Mesendoderm (in vitro differentiated cells): ENCODE measurements around the gene SLC36A3.
A peak's percentile ranks its signal among the peaks of the same experiment; 100 is the strongest.
"Not testable (repeated sequence)": the region's sequence is repeated elsewhere in the genome, so short reads cannot be mapped to it uniquely, and the experiment has no call there.

Source experiments
- DNase-seq: peaks from one replicate; pipeline ENCODE4 v3.0.0; 2013
- H2AK5ac ChIP-seq: 2 replicates; pipeline ENCODE4 v1.6.1; 2013; ENCODE audit warnings: low read length, inconsistent platforms
- H2BK120ac ChIP-seq: 2 replicates; pipeline ENCODE4 v1.6.1; 2013; ENCODE audit warnings: low read depth, mild to moderate bottlenecking, low read length, moderate library complexity, mixed read lengths
- H2BK15ac ChIP-seq: replicated peaks from 2 replicates; pipeline ENCODE4 v1.6.1; 2013; ENCODE audit warnings: low read depth, mild to moderate bottlenecking, moderate library complexity
- H2BK5ac ChIP-seq: 2 replicates; pipeline ENCODE4 v1.6.1; 2013; ENCODE audit warnings: low read length, inconsistent platforms
- H3K18ac ChIP-seq: 2 replicates; pipeline ENCODE4 v1.6.1; 2013; ENCODE audit warnings: mild to moderate bottlenecking, low read length, mixed read lengths
- H3K23ac ChIP-seq: one replicate; pipeline ENCODE4 v1.6.1; 2013; ENCODE audit warnings: low read length
- H3K27ac ChIP-seq: 2 replicates; pipeline ENCODE4 v1.5.1; 2013; ENCODE audit warnings: low read depth, mild to moderate bottlenecking, inconsistent platforms, low read length, moderate library complexity
- H3K27me3 ChIP-seq: 2 replicates; pipeline ENCODE4 v1.6.1; 2013; ENCODE audit warnings: low read length, control low read depth, mild to moderate bottlenecking, inconsistent platforms; ENCODE audit not compliant: insufficient read depth, poor library complexity
- H3K36me3 ChIP-seq: 2 replicates; pipeline ENCODE4 v1.6.1; 2013; ENCODE audit warnings: low read length, inconsistent platforms; ENCODE audit not compliant: control insufficient read depth, insufficient read depth
- H3K4ac ChIP-seq: one replicate; pipeline ENCODE4 v1.6.1; 2013; ENCODE audit warnings: low read depth, mild to moderate bottlenecking, low read length, moderate library complexity
- H3K4me1 ChIP-seq: 2 replicates; pipeline ENCODE4 v1.6.1; 2013; ENCODE audit warnings: low read depth, low read length, inconsistent platforms; ENCODE audit not compliant: control insufficient read depth
- H3K4me2 ChIP-seq: 2 replicates; pipeline ENCODE4 v1.6.1; 2013; ENCODE audit warnings: low read length
- H3K4me3 ChIP-seq: 2 replicates; pipeline ENCODE4 v1.5.1; 2013; ENCODE audit warnings: mild to moderate bottlenecking, low read length
- H3K56ac ChIP-seq: one replicate; pipeline ENCODE4 v1.6.1; 2013; ENCODE audit warnings: low read length
- H3K79me1 ChIP-seq: 2 replicates; pipeline ENCODE4 v1.6.1; 2013; ENCODE audit warnings: low read length, inconsistent platforms
- H3K79me2 ChIP-seq: 2 replicates; pipeline ENCODE4 v1.6.1; 2013; ENCODE audit warnings: mild to moderate bottlenecking, low read length; ENCODE audit not compliant: control insufficient read depth, insufficient read depth
- H3K9ac ChIP-seq: 2 replicates; pipeline ENCODE4 v1.6.1; 2013; ENCODE audit warnings: low read length, inconsistent platforms
- H4K5ac ChIP-seq: one replicate; pipeline ENCODE4 v1.6.1; 2013; ENCODE audit warnings: low read length
- H4K8ac ChIP-seq: one replicate; pipeline ENCODE4 v1.6.1; 2013; ENCODE audit warnings: low read depth, mild to moderate bottlenecking, control low read depth, low read length, moderate library complexity
- WGBS: extraction: QIAGEN DNeasy Blood & Tissue Kit; methylation state at CpG from one replicate; pipeline ENCODE4 v1.1.7; 2013; ENCODE audit warnings: low lambda C conversion rate, missing lambda C conversion rate; ENCODE audit not compliant: insufficient coverage; ENCODE audit errors: extremely low coverage; 5-methylcytosine and 5-hydroxymethylcytosine counted together

The SLC36A3 gene

DNA sequence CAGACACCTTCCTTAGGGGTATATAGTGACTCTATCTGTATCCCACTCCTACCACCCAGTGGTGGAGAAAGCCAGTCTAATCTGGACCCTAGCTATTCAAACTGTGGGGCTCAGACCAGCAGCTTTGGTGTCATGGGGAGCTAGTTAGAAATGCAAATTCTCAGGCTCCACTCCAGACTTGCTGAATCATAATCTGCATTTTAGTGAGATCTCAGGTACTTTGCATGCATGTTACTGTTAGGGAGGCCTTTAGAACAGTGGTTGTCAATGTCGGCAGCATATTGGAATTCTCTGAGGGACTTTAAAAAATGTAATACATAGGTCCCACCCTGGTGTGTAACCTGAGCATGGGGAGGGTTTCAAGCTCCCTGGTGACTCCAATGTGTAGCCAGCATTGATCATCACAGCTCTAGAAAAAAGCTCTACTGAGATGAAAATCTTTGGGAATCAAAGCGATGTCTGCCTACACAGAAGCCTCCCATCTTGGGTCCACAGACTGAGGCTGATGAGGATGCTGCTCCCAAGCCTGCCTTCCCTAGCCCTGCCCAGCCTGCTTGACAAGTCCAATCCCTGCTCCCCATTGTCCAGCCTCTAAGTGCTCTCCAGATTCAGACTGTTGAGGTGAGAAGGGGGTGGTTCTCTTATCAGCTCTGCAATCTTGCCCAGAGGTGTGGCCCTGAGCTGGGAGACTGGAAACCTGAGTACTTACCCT lies 62.5 kb downstream of the SLC36A3 start:
- Histone ChIP-seq H3K4me3 (no peak overlapping the region), H2BK5ac (no peak overlapping the region), H3K56ac (peak overlapping the region; percentile 9), H3K79me1 (no peaks in the 10 kb centered on the region), H3K4me2 (no peak overlapping the region), H3K27me3 (no peaks in the 10 kb centered on the region), H3K79me2 (no peaks in the 10 kb centered on the region), H3K9ac (no peak overlapping the region), H3K4me1 (peaks cover 4% of the 10 kb centered on the region), H2BK15ac (no peak overlapping the region), H3K23ac (no peak overlapping the region), H3K18ac (no peak overlapping the region), H3K36me3 (no peaks in the 10 kb centered on the region), H4K5ac (no peak overlapping the region), H2AK5ac (no peak overlapping the region), H2BK120ac (no peak overlapping the region), H3K4ac (no peak overlapping the region), H3K27ac (no peak overlapping the region), H4K8ac (no peak overlapping the region)
- DNase-seq, result peak; percentile 65
- no CpG with 5 or more reads among the region's 2 CpGs for WGBS

DNA sequence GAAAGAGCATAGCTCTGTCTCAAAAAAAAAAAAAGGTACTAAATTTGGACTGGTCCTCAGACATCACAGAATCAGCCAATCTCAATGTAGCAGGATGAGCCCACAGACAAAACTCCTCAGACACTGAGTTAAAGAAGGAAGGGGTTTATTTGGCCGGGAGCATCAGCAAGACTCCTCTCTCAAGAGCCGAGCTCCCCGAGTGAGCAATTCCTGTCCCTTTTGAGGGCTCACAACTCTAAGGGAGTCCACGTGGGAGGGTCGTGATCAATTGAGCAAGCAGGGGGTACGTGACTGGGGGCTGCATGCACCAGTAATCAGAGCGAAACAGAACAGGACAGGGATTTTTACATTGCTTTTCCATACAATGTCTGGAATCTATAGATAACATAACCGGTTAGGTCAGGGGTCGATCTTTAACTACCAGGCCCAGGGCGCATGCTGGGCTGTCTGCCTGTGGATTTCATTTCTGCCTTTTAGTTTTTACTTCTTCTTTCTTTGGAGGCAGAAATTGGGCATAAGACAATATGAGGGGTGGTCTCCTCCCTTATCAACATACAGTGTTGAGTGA lies 63.2 kb downstream of the SLC36A3 start:
- H4K5ac ChIP-seq, H3K79me1 ChIP-seq, H3K36me3 ChIP-seq, H3K4me2 ChIP-seq, H3K4me1 ChIP-seq, H3K27ac ChIP-seq, H3K4ac ChIP-seq, H3K23ac ChIP-seq, H3K4me3 ChIP-seq, H4K8ac ChIP-seq, H2AK5ac ChIP-seq, H2BK5ac ChIP-seq, H2BK120ac ChIP-seq, DNase-seq, H3K18ac ChIP-seq, H3K9ac ChIP-seq, H2BK15ac ChIP-seq, H3K79me2 ChIP-seq, H3K56ac ChIP-seq, H3K27me3 ChIP-seq: not testable (repeated sequence)
- no CpG with 5 or more reads among the region's 10 CpGs for WGBS

DNA sequence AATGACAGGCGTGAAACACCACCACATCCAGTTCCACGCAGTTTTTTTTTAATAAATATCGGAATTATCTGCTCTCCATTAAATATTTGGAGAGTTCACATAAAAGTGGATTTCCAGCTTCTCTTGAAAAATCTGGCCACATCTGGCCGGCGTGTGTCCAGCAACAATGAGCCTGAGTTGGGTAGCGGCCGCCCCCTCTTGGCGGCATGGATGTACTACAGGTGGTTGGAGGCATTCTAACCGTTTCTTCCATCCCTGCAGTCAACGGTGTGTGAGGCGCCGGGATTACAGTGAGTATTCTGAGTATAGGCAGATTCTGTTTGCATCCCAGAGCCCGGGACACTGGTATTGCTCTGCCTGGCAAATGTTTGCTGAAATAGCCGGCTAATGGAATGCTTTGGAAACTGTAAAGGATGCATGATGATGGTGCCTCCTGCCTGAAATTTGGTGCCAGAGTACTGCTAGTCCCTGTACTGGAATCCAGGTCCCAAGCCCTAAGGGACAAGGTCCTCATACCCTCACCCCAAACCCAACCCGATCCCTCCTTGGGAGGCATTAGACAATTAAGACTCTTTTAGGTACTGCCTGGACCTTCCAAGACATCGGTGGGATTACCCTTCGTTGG lies 64.2 kb downstream of the SLC36A3 start:
- no peak overlapping the region for H3K4me3 ChIP-seq

DNA sequence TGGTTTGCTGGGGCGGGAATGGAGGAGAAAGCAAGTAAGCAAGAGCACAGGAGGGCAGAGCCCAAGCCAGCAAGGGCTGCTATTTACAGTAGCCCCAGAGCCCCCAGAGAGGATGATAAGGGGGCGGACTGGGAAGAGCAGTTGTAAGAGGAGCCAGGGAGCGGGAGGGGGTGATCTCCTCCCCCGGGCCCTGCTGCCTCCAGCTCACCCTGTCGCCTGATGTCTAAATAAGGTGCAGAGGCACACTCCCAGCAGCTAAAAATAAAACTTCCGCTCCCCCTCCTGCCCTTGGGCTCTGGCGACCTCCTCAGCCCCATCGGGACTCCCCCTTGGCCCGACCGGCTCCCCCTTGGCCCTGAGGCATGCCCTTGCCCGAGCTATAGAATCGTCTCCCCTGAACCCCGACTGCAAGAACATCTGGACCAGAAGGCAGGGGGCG lies 65.2 kb downstream of the SLC36A3 start:
- H3K56ac ChIP-seq, result peak overlapping the region; percentile 56
- H3K79me2 ChIP-seq, result no peaks in the 10 kb centered on the region
- no peak overlapping the region for H3K27ac ChIP-seq
- no peaks in the 10 kb centered on the region for H3K79me1 ChIP-seq
- H3K4me2 ChIP-seq, result peak overlapping the region; percentile 31
- no peak overlapping the region for H3K4ac ChIP-seq
- WGBS, result no CpG with 5 or more reads among the region's 14 CpGs
- peak overlapping the region; percentile 32 for H3K9ac ChIP-seq
- H2AK5ac ChIP-seq, result no peak overlapping the region
- H3K27me3 ChIP-seq, result no peaks in the 10 kb centered on the region
- peak overlapping the region; percentile 30 for H4K8ac ChIP-seq
- H4K5ac ChIP-seq, result no peak overlapping the region
- peaks cover 4% of the 10 kb centered on the region for H3K4me1 ChIP-seq
- no peak for DNase-seq
- H3K36me3 ChIP-seq, result no peaks in the 10 kb centered on the region
- H3K4me3 ChIP-seq, result no peak overlapping the region
- peak overlapping the region; percentile 20 for H3K18ac ChIP-seq
- H2BK5ac ChIP-seq, result no peak overlapping the region
- H2BK120ac ChIP-seq, result no peak overlapping the region
- no peak overlapping the region for H2BK15ac ChIP-seq
- H3K23ac ChIP-seq, result no peak overlapping the region

More for the DNA sequence above, 64.2 kb downstream of the SLC36A3 start:
- no peak overlapping the region for H2BK120ac ChIP-seq
- no peak overlapping the region for H2BK5ac ChIP-seq
- H2BK15ac ChIP-seq, result no peak overlapping the region
- no peak overlapping the region for H3K4me2 ChIP-seq
- H3K27me3 ChIP-seq, result no peaks in the 10 kb centered on the region
- H3K79me2 ChIP-seq, result no peaks in the 10 kb centered on the region
- H4K8ac ChIP-seq, result no peak overlapping the region
- no peak overlapping the region for H3K23ac ChIP-seq
- peak; percentile 78 for DNase-seq
- H3K18ac ChIP-seq, result no peak overlapping the region
- no peak overlapping the region for H4K5ac ChIP-seq
- H3K27ac ChIP-seq, result no peak overlapping the region
- H2AK5ac ChIP-seq, result no peak overlapping the region
- H3K56ac ChIP-seq, result peak overlapping the region; percentile 9
- no CpG with 5 or more reads among the region's 17 CpGs for WGBS
- H3K79me1 ChIP-seq, result no peaks in the 10 kb centered on the region
- H3K4ac ChIP-seq, result no peak overlapping the region
- H3K4me1 ChIP-seq, result peaks cover 4% of the 10 kb centered on the region
- no peak overlapping the region for H3K9ac ChIP-seq
- H3K36me3 ChIP-seq, result no peaks in the 10 kb centered on the region

DNA sequence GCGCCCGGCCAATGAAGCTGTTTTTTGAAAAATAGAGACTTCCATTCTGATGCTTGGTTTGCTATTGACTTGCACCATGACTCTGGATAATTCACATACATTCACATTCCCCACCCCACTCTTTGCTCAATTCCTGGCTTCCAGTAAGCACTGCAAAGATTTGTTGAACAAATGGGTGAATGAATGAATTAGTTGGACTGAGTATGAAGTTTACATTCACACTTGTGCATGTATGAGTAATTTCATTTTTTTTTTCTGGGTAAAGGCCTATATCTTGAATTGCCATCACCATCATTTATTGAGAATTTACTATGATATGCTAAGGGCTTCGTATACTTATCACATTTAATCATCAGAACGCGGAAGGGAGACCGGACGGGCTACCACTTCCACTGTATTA lies 65.9 kb downstream of the SLC36A3 start:
- H2BK5ac ChIP-seq, result no peak overlapping the region
- H2BK120ac ChIP-seq, result no peak overlapping the region
- H3K18ac ChIP-seq, result no peak overlapping the region
- no peak for DNase-seq
- no peaks in the 10 kb centered on the region for H3K27me3 ChIP-seq
- no peaks in the 10 kb centered on the region for H3K79me2 ChIP-seq
- no peak overlapping the region for H3K4me2 ChIP-seq
- no peak overlapping the region for H3K23ac ChIP-seq
- H3K79me1 ChIP-seq, result no peaks in the 10 kb centered on the region
- H4K5ac ChIP-seq, result no peak overlapping the region
- H3K4me1 ChIP-seq, result peaks cover 4% of the 10 kb centered on the region
- no CpG with 5 or more reads among the region's 7 CpGs for WGBS
- H4K8ac ChIP-seq, result no peak overlapping the region
- no peaks in the 10 kb centered on the region for H3K36me3 ChIP-seq
- no peak overlapping the region for H3K9ac ChIP-seq
- no peak overlapping the region for H3K4me3 ChIP-seq
- H3K27ac ChIP-seq, result no peak overlapping the region
- no peak overlapping the region for H2AK5ac ChIP-seq
- no peak overlapping the region for H3K56ac ChIP-seq
- H2BK15ac ChIP-seq, result no peak overlapping the region
- H3K4ac ChIP-seq, result no peak overlapping the region
